Fibroblast of villous mesenchyme (primary cell): Measurements from ENCODE around the gene HSDL2. TPM values are rescaled to one million over a fixed set of nuclear protein-coding genes. Genes with fewer than 3 reads are reported as not detected.
A peak's percentile ranks its signal among the peaks of the same experiment; 100 is the strongest.
"Not testable (repeated sequence)": the region's sequence is repeated elsewhere in the genome, so short reads cannot be mapped to it uniquely, and the experiment has no call there.

Source experiments
- DNase-seq: peaks from one replicate; pipeline ENCODE4 v3.0.0-alpha.2; 2010; ENCODE audit warnings: low read depth
- H3K4me3 ChIP-seq: 2 replicates; pipeline ENCODE4 v1.5.1; 2011; ENCODE audit warnings: low read depth, mild to moderate bottlenecking, low read length
- CTCF ChIP-seq: IDR thresholded peaks from 2 replicates; pipeline ENCODE4 v1.5.1; 2012; ENCODE audit warnings: low read depth, mild to moderate bottlenecking, low read length; ENCODE audit not compliant: insufficient read depth
- total RNA-seq: library from RNA; depleted of rRNA; stranded (reverse); fragments of >200 nt; gene quantifications from 2 replicates; pipeline ENCODE4 v1.2.3, GENCODE V29; 2012

HSDL2 gene
- total RNA-seq, 1 donor: 55.3 TPM

DNA sequence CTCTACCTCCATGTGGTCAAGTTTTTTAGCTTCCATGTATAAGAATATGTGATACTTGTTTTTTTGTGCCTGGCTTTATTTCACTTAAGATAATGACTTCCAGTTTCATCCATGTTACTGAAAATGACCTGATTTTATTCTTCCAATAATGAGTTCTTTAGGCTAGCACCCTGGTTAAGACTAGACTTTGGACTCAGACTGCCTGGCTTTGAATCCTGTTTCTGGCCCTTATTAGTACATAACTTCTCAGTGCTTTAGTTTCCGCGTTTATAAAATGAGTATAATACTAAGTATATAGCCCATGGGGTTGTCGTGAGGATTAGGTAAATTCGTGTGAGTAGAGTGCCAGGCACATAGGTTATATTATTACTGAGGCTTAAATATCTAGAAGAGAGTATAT is 125.2 kb downstream of the HSDL2 start:
- no peak for DNase-seq
- no peak overlapping the region for H3K4me3 ChIP-seq
- no peak for TF ChIP-seq CTCF

DNA sequence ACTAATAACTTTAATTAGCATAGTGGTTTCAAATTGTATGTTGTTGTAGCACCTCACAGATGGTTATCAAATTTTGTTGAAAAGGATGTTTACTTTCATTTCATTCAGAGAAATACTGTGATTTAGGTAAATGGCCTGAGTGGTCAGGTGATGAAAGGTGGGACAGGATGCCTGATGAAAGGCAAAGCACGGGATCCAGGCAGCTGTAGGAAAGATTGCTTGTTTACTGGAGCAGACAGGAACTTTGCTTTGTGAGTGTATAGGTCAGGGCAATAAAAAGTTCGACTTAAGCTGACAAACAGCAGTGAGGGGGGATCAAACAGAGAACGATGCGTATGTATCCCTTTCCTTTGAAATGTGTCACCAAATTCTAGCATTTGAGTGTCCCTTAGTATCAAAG is 125.7 kb downstream of the HSDL2 start:
- H3K4me3 ChIP-seq: no peak overlapping the region
- peak; percentile 15 for DNase-seq
- no peak for TF ChIP-seq CTCF

DNA sequence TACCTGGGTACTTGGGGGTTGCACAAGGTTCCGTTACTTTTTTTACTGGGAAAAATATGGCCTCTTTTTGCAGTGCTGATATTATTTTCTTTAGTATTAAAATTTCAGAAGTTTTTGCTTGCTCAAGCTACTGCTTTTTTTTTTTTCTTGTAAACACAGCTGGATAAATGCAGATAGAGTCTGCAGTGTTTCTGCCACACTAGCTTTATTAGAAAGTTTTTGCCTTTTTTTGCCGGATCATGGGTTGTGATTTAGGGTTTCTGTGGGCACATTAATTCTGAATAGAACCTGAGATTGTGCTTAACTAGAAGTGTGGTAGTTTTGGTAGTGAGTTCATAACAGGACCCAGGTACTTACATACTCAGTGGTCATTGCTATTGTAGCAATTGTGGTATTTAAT is 126.7 kb downstream of the HSDL2 start:
- H3K4me3 ChIP-seq: no peak overlapping the region
- DNase-seq: peak; percentile 75
- no peak for TF ChIP-seq CTCF

DNA sequence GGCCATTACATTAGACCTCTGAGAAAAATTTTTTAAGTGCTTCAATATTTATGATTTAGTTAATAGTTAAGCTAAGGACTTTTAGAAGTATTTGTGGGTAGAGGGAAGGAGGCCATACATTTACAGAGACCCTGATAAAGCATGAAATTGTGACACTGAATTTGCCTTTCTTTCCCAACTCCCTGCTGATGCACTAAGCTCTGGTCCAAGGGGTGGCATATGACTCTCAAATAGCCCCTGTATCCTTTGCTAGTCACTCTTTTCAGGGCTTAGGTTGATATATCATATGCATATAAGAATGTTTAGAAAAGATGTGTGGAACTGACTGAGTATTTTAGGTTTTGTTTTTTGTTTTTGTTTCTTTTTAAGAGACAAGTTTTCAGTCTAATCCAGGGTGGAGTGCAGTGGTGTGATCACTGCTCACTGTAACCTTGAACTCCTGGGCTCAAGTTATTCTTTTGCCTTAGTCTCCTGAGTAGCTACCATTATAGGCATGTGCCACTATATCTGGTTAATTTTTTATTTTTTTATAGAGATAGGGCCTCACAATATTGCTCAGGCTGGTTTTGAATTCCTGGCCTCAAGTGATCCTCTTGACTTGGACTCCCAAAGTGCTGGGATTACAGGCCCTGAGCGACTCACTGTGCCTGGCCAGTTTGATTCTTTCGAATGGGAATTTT is 127.2 kb downstream of the HSDL2 start:
- TF ChIP-seq CTCF: no peak
- no peak overlapping the region for H3K4me3 ChIP-seq
- no peak for DNase-seq

DNA sequence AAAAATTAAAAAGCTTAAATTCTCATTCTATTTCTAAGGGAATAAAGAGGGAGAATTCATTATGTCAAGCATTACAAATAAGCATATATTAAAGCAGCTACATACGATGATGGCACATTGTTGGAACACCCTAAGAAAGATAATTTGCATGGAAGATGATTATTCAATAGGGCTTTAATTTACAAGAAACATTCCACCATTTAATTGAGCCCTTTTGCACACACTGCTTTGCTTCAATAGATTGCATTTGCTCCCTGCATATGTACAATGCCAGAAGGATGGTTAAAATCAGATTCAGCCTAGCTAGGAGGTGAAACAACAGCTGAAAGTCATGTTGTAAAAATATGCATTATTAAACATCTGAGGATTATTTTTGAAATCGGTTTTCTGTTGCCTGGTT is 128.5 kb downstream of the HSDL2 start:
- H3K4me3 ChIP-seq: no peak overlapping the region
- no peak for DNase-seq
- no peak for TF ChIP-seq CTCF

DNA sequence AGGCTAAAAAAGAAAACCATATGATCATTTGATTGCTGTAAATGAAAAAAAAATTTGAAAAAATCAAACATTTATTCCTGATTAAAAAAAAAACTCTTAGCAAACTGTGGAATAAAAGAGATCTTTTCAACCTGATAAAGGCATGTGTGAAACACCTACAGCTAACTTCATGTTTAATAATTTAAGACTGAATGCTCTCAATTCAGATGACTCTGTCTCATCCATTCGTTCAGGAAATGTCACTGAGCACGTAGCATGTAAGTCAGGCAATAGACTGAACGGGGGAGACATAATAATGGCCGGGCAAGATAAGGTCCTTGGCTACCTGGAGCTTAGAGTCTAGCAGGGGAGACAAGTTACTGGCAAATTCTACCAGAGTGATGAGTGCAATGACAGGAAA is 132.5 kb downstream of the HSDL2 start:
- not testable (repeated sequence) for H3K4me3 ChIP-seq, DNase-seq

GRCh38 chr9:112516769-112517168 is 136.9 kb downstream of the HSDL2 start:
- H3K4me3 ChIP-seq: no peak overlapping the region
- TF ChIP-seq CTCF: no peak
- no peak for DNase-seq
